Urinary bladder (tissue), 4 donors: ENCODE results near the gene HSDL2. TPM values are rescaled to one million over a fixed set of nuclear protein-coding genes. Genes with fewer than 3 reads are reported as not detected.

Experiments used
- DNase-seq: peaks from one replicate; pipeline ENCODE4 v3.0.0-alpha.2; 2015; ENCODE audit errors: extremely low spot score
- H3K27ac ChIP-seq: one replicate; pipeline ENCODE4 v1.5.1; 2013; ENCODE audit warnings: low read depth, mild to moderate bottlenecking, moderate library complexity
- H3K36me3 ChIP-seq: one replicate; pipeline ENCODE4 v1.6.1; 2013; ENCODE audit warnings: mild to moderate bottlenecking, moderate library complexity; ENCODE audit not compliant: insufficient read depth
- H3K4me1 ChIP-seq: one replicate; pipeline ENCODE4 v1.6.1; 2013; ENCODE audit warnings: mild to moderate bottlenecking, moderate library complexity; ENCODE audit not compliant: insufficient read depth
- H3K4me3 ChIP-seq: one replicate; pipeline ENCODE4 v1.5.1; 2013; ENCODE audit warnings: low read depth, low read length
- WGBS: extraction: QIAGEN DNeasy Blood & Tissue Kit; methylation state at CpG from one replicate; pipeline ENCODE4 v1.1.7; 2013; 5-methylcytosine and 5-hydroxymethylcytosine counted together
- polyA plus RNA-seq: library from polyadenylated mRNA; stranded (reverse); fragments of 200-250 nt; gene quantifications from one replicate; pipeline ENCODE4 v1.2.3, GENCODE V29; 2013
- total RNA-seq: library from RNA; depleted of rRNA; stranded (reverse); fragments of >200 nt; gene quantifications from one replicate; pipeline ENCODE4 v1.2.3, GENCODE V29; 2014
- donor health status: healthy with polysubstance abuse.
- donor health status: healthy.

HSDL2 gene
- total and polyA plus RNA-seq, 2 donors = 31.3 to 63.5 TPM

- no peak for DNase-seq
- Histone ChIP-seq H3K36me3 (no peaks in the 10 kb centered on the region), H3K4me1 (no peaks in the 10 kb centered on the region), H3K27ac (no peak overlapping the region), H3K4me3 (no peak overlapping the region)
- 85% methylated on average over 3 of the region's 3 CpGs for WGBS
These were observed 42.7 kb downstream of the HSDL2 start for GRCh38 chr9:112422417-112423148.

GRCh38 chr9:112430006-112430522 is 50.2 kb downstream of the HSDL2 start:
- no peak overlapping the region for H3K27ac ChIP-seq
- H3K4me3 ChIP-seq = no peak overlapping the region
- 95% methylated on average over 6 of the region's 6 CpGs for WGBS
- H3K36me3 ChIP-seq = peaks cover 3% of the 10 kb centered on the region
- peaks cover 1% of the 10 kb centered on the region for H3K4me1 ChIP-seq
- DNase-seq = no peak

- 82% methylated on average over 5 of the region's 5 CpGs for WGBS
- no peak overlapping the region for H3K27ac ChIP-seq
- no peak overlapping the region for H3K4me3 ChIP-seq
- H3K36me3 ChIP-seq = no peaks in the 10 kb centered on the region
- DNase-seq = no peak
- H3K4me1 ChIP-seq = peaks cover 1% of the 10 kb centered on the region
These were observed 53.8 kb downstream of the HSDL2 start for GRCh38 chr9:112433499-112434392.

- H3K27ac ChIP-seq = no peak overlapping the region
- H3K36me3 ChIP-seq = no peaks in the 10 kb centered on the region
- no peak for DNase-seq
- H3K4me1 ChIP-seq = peaks cover 1% of the 10 kb centered on the region
- WGBS = 98% methylated on average over 1 of the region's 1 CpG
- H3K4me3 ChIP-seq = no peak overlapping the region
These were observed 54.6 kb downstream of the HSDL2 start for GRCh38 chr9:112434487-112434886.

- peaks cover 1% of the 10 kb centered on the region for H3K4me1 ChIP-seq
- no peak for DNase-seq
- 98% methylated on average over 2 of the region's 2 CpGs for WGBS
- no peak overlapping the region for H3K4me3 ChIP-seq
- H3K27ac ChIP-seq = no peak overlapping the region
- H3K36me3 ChIP-seq = no peaks in the 10 kb centered on the region
These were observed 57.5 kb downstream of the HSDL2 start for GRCh38 chr9:112437406-112437805.

- 78% methylated on average over 2 of the region's 2 CpGs for WGBS
- no peak for DNase-seq
- Histone ChIP-seq H3K36me3 (no peaks in the 10 kb centered on the region), H3K27ac (no peak overlapping the region), H3K4me3 (no peak overlapping the region), H3K4me1 (no peaks in the 10 kb centered on the region)
These were observed 59.3 kb downstream of the HSDL2 start for GRCh38 chr9:112439171-112439570.

- H3K4me1 ChIP-seq = no peaks in the 10 kb centered on the region
- H3K36me3 ChIP-seq = no peaks in the 10 kb centered on the region
- H3K4me3 ChIP-seq = no peak overlapping the region
- no peak overlapping the region for H3K27ac ChIP-seq
- no peak for DNase-seq
- 91% methylated on average over 2 of the region's 2 CpGs for WGBS
These were observed 59.9 kb downstream of the HSDL2 start for GRCh38 chr9:112439825-112440224.

GRCh38 chr9:112443200-112443599 is 63.3 kb downstream of the HSDL2 start:
- H3K4me1 ChIP-seq = no peaks in the 10 kb centered on the region
- H3K36me3 ChIP-seq = peaks cover 2% of the 10 kb centered on the region
- no peak for DNase-seq
- H3K27ac ChIP-seq = no peak overlapping the region
- no peak overlapping the region for H3K4me3 ChIP-seq

GRCh38 chr9:112443636-112444035 is 63.7 kb downstream of the HSDL2 start:
- H3K27ac ChIP-seq = no peak overlapping the region
- WGBS = 88% methylated on average over 1 of the region's 1 CpG
- H3K4me3 ChIP-seq = no peak overlapping the region
- peaks cover 2% of the 10 kb centered on the region for H3K36me3 ChIP-seq
- H3K4me1 ChIP-seq = no peaks in the 10 kb centered on the region
- no peak for DNase-seq

- Histone ChIP-seq H3K4me3 (no peak overlapping the region), H3K4me1 (no peaks in the 10 kb centered on the region), H3K27ac (no peak overlapping the region), H3K36me3 (peaks cover 2% of the 10 kb centered on the region)
- 31% methylated on average over 1 of the region's 1 CpG for WGBS
- no peak for DNase-seq
These were observed 65.3 kb downstream of the HSDL2 start for GRCh38 chr9:112445196-112445595.

- no peaks in the 10 kb centered on the region for H3K4me1 ChIP-seq
- 88% methylated on average over 2 of the region's 2 CpGs for WGBS
- H3K36me3 ChIP-seq = peaks cover 2% of the 10 kb centered on the region
- H3K27ac ChIP-seq = no peak overlapping the region
- no peak overlapping the region for H3K4me3 ChIP-seq
- no peak for DNase-seq
These were observed 66.2 kb downstream of the HSDL2 start for GRCh38 chr9:112446080-112446479.

- DNase-seq = no peak
- Histone ChIP-seq H3K4me3 (no peak overlapping the region), H3K4me1 (no peaks in the 10 kb centered on the region), H3K36me3 (peaks cover 2% of the 10 kb centered on the region), H3K27ac (no peak overlapping the region)
- 71% methylated on average over 2 of the region's 2 CpGs for WGBS
These were observed 66.6 kb downstream of the HSDL2 start for GRCh38 chr9:112446526-112446925.

- H3K4me3 ChIP-seq = no peak overlapping the region
- no peaks in the 10 kb centered on the region for H3K4me1 ChIP-seq
- DNase-seq = peak; percentile 13
- WGBS = 20% methylated on average over 2 of the region's 2 CpGs
- no peak overlapping the region for H3K27ac ChIP-seq
- peaks cover 2% of the 10 kb centered on the region for H3K36me3 ChIP-seq
These were observed 67.4 kb downstream of the HSDL2 start for GRCh38 chr9:112447283-112447761.

GRCh38 chr9:112462855-112463254 is 82.9 kb downstream of the HSDL2 start:
- H3K36me3 ChIP-seq = peaks cover 1% of the 10 kb centered on the region
- H3K27ac ChIP-seq = no peak overlapping the region
- no peak for DNase-seq
- H3K4me1 ChIP-seq = no peaks in the 10 kb centered on the region
- no peak overlapping the region for H3K4me3 ChIP-seq
- WGBS = 99% methylated on average over 1 of the region's 1 CpG
